HCT116 (cell line): ENCODE measurements around the gene TMEM86B. TPM values are rescaled to one million over a fixed set of nuclear protein-coding genes. Genes with fewer than 3 reads are reported as not detected.

Source experiments
- ATAC-seq: fragments of 200-7000 bp; cut with Tn5 transposase; 2 replicates; pipeline ENCODE4 v1.9.1; 2020; ENCODE audit warnings: mild to moderate bottlenecking, moderate library complexity
- BruUV-seq: library from RNA; stranded (reverse); fragments of 400-500 nt; replicated peaks from 2 replicates; lab custom pipeline; 2021; lab: Mats Ljungman, UMichigan
- CTCF ChIA-PET: fragments of 300-600 bp; sonication (Branson Sonifier 250); formaldehyde crosslinking; loops from one replicate; lab custom pipeline; 2021; ENCODE audit warnings: antibody characterized with exemption; lab: Charles Lee
- POLR2A ChIA-PET: fragments of 300-600, 350-600 bp; sonication (Branson Sonifier 250); formaldehyde crosslinking; loops from one replicate; lab custom pipeline; 2021; ENCODE audit warnings: antibody characterized with exemption; lab: Charles Lee
- RAD21 ChIA-PET, 2 experiments: fragments of 300-600 bp; sonication (Branson Sonifier 250); formaldehyde crosslinking; loops; one replicate each; lab custom pipeline; 2023; ENCODE audit warnings: low total read pairs in 2 of 2; ENCODE audit not compliant: uncharacterized antibody in 2 of 2, unreplicated experiment in 2 of 2, low non-redundant PET in 1 of 2; lab: Charles Lee
- DNase-seq: peaks from one replicate; pipeline ENCODE4 v3.0.0-alpha.2; 2010; ENCODE audit warnings: low read depth, low spot score
- H2AFZ ChIP-seq: fragments of 200-600 bp; shearing (Covaris generic), sonication (generic); 2 replicates; pipeline ENCODE4 v1.6.1; 2017; ENCODE audit warnings: low read depth, mixed run types, mixed read lengths, antibody characterized with exemption, low read length; ENCODE audit not compliant: poor library complexity, severe bottlenecking
- H3K27ac ChIP-seq: 2 replicates; pipeline ENCODE4 v1.5.1; 2012; ENCODE audit warnings: low read depth, low read length
- H3K27me3 ChIP-seq: fragments of 200-600 bp; sonication (generic); 2 replicates; pipeline ENCODE4 v1.6.1; 2016; ENCODE audit warnings: mixed run types, low read length, mixed read lengths; ENCODE audit not compliant: insufficient read depth
- H3K36me3 ChIP-seq, 2 experiments: fragments of 200-500 bp in 1 of 2; fragments of 200-600 bp in 1 of 2; sonication (Bioruptor generic) in 1 of 2; sonication (generic) in 1 of 2; 2 replicates each; pipeline versions ENCODE4 v1.5.1 to v1.6.1; 2014 to 2016; ENCODE audit warnings: low read length in 2 of 2, inconsistent platforms in 1 of 2, mixed read lengths in 1 of 2, mixed run types in 1 of 2; ENCODE audit not compliant: insufficient read depth in 2 of 2, control insufficient read depth in 1 of 2
- H3K4me1 ChIP-seq, 2 experiments: fragments of 200-600 bp in 1 of 2; sonication (generic) in 1 of 2; 2 replicates each; pipeline versions ENCODE4 v1.5.1 to v1.6.1; 2012 to 2017; ENCODE audit warnings: low read length in 2 of 2, inconsistent platforms in 1 of 2, mild to moderate bottlenecking in 1 of 2, mixed read lengths in 1 of 2, mixed run types in 1 of 2, moderate library complexity in 1 of 2; ENCODE audit not compliant: insufficient read depth in 2 of 2, control insufficient read depth in 1 of 2
- H3K4me2 ChIP-seq: fragments of 200-600 bp; sonication (generic); 2 replicates; pipeline ENCODE4 v1.6.1; 2017; ENCODE audit warnings: mixed run types, low read length, mixed read lengths
- H3K4me3 ChIP-seq, 2 experiments: fragments of 200-600 bp in 1 of 2; sonication (generic) in 1 of 2; replicated peaks in 1 of 2; 2 replicates each; pipeline ENCODE4 v1.5.1; 2011 to 2016; ENCODE audit warnings: low read length in 2 of 2, control low read depth in 1 of 2, low read depth in 1 of 2, mild to moderate bottlenecking in 1 of 2, mixed read lengths in 1 of 2, mixed run types in 1 of 2
- H3K79me2 ChIP-seq: fragments of 200-600 bp; sonication (generic); 2 replicates; pipeline ENCODE4 v1.6.1; 2017; ENCODE audit warnings: mild to moderate bottlenecking, mixed run types, low read length, moderate library complexity, mixed read lengths; ENCODE audit not compliant: insufficient read depth
- H3K9ac ChIP-seq: fragments of 200-600 bp; sonication (generic); 2 replicates; pipeline ENCODE4 v1.6.1; 2016; ENCODE audit warnings: low read length, mixed read lengths
- H3K9me2 ChIP-seq: fragments of 200-600 bp; sonication (generic), shearing (Covaris generic); 2 replicates; pipeline ENCODE4 v1.6.1; 2017; ENCODE audit warnings: mixed run types, mild to moderate bottlenecking, moderate library complexity; ENCODE audit not compliant: insufficient read depth
- H3K9me3 ChIP-seq, 2 experiments: fragments of 200-500 bp in 1 of 2; fragments of 200-600 bp in 1 of 2; sonication (Bioruptor generic) in 1 of 2; sonication (generic) in 1 of 2; 2 replicates each; pipeline ENCODE4 v1.6.1; 2014 to 2017; ENCODE audit warnings: low read length in 2 of 2, mixed read lengths in 2 of 2, inconsistent platforms in 1 of 2, low read depth in 1 of 2, mild to moderate bottlenecking in 1 of 2, mixed run types in 1 of 2, moderate library complexity in 1 of 2; ENCODE audit not compliant: control insufficient read depth in 1 of 2, insufficient read depth in 1 of 2
- H4K20me1 ChIP-seq: fragments of 200-600 bp; sonication (generic), shearing (Covaris generic); 2 replicates; pipeline ENCODE4 v1.6.1; 2017; ENCODE audit warnings: mixed run types, mild to moderate bottlenecking, moderate library complexity; ENCODE audit not compliant: insufficient read depth
- CBX3 ChIP-seq: IDR thresholded peaks from 2 replicates; pipeline ENCODE4 v1.6.1; 2012; ENCODE audit warnings: low read depth
- CEBPB ChIP-seq: IDR thresholded peaks from 2 replicates; pipeline ENCODE4 v1.6.1; 2012; ENCODE audit warnings: low read depth
- EZH2 ChIP-seq: fragments of 200-600 bp; sonication (generic); IDR thresholded peaks from 2 replicates; pipeline ENCODE4 v1.6.1; 2017; ENCODE audit warnings: antibody characterized with exemption, mixed run types
- FOSL1 ChIP-seq: IDR thresholded peaks from 2 replicates; pipeline ENCODE4 v1.6.1; 2012; ENCODE audit warnings: low read depth
- JUND ChIP-seq: IDR thresholded peaks from 2 replicates; pipeline ENCODE4 v1.6.1; 2012
- MAX ChIP-seq: IDR thresholded peaks from 2 replicates; pipeline ENCODE4 v1.6.1; 2012
- POLR2AphosphoS5 ChIP-seq: IDR thresholded peaks from 2 replicates; pipeline ENCODE4 v1.6.1; 2011; ENCODE audit warnings: mild to moderate bottlenecking, low read depth, low read length, moderate library complexity
- RAD21 ChIP-seq: IDR thresholded peaks from 2 replicates; pipeline ENCODE4 v1.6.1; 2012; ENCODE audit warnings: low read depth, mild to moderate bottlenecking
- SIN3A ChIP-seq: IDR thresholded peaks from 2 replicates; pipeline ENCODE4 v1.6.1; 2012; ENCODE audit warnings: low read depth
- SP1 ChIP-seq: IDR thresholded peaks from 2 replicates; pipeline ENCODE4 v1.6.1; 2012; ENCODE audit warnings: low read depth
- SRF ChIP-seq: IDR thresholded peaks from 2 replicates; pipeline ENCODE4 v1.6.1; 2012; ENCODE audit warnings: low read depth
- TCF7L2 ChIP-seq: IDR thresholded peaks from 2 replicates; pipeline ENCODE4 v1.7.0; 2011; ENCODE audit warnings: borderline replicate concordance, inconsistent platforms; ENCODE audit not compliant: insufficient read depth, insufficient read length; ENCODE audit errors: extremely low read depth
- ZBTB33 ChIP-seq: IDR thresholded peaks from 2 replicates; pipeline ENCODE4 v1.6.1; 2011; ENCODE audit warnings: mild to moderate bottlenecking, low read length, moderate library complexity; ENCODE audit not compliant: insufficient replicate concordance; ENCODE audit errors: extremely low read depth
- intact Hi-C: fragments of 100-400 bp; cut with micrococcal nuclease; formaldehyde crosslinking; loops from 2 replicates; pipeline ENCODE4 v1.10.0; 2022
- total RNA-seq: library from RNA; stranded (reverse); gene quantifications from one replicate; pipeline ENCODE4 v1.2.1, GENCODE V29; 2021; ENCODE audit not compliant: unreplicated experiment

TMEM86B gene
- total RNA-seq, 1 experiment from 2014 or later, result 10.6 TPM

GRCh38 chr19:55212447-55212846 is 16.1 kb downstream of the TMEM86B start (continued):
- TF ChIP-seq TCF7L2 (no peak), EZH2 (no peak)

GRCh38 chr19:55209693-55210472 is 18.7 kb downstream of the TMEM86B start:
- ChIA-PET POLR2A (interaction anchor here (1.1 to 2.3 kb wide), 7 partner anchors 20 to 129 kb away, joined by 3 to 7 read pairs (median 5); partner anchors contain the start of genes KMT5C, PPP6R1 and SYT5), CTCF (interaction anchor here (1.3 kb wide), 1 partner anchor 21 kb away, joined by 3 read pairs; no protein-coding TSS in a partner anchor), RAD21 (interaction anchor here (0.6 kb wide), 2 partner anchors 53 to 113 kb away, joined by 4 to 7 read pairs; no protein-coding TSS in a partner anchor)
- BruUV-seq, result no TSS peak
- no peaks in the 10 kb centered on the region for H3K27me3 ChIP-seq
- TF ChIP-seq POLR2AphosphoS5, result peak; percentile 53; the same call in 1 of the 2 replicates
- TF ChIP-seq ZBTB33, result peak; percentile 50
- peak; percentile 86 for TF ChIP-seq FOSL1
- TF ChIP-seq CBX3, result peak; percentile 77
- peak; percentile 62 for TF ChIP-seq MAX
- TF ChIP-seq JUND, result peak; percentile 88
- peak; percentile 81 for TF ChIP-seq SIN3A
- no peak for TF ChIP-seq CEBPB
- no peak for TF ChIP-seq SRF
- no peak for TF ChIP-seq TCF7L2
- TF ChIP-seq RAD21, result no peak
- peak; percentile 89 for TF ChIP-seq SP1
- H3K9ac ChIP-seq, result peak overlapping the region; percentile 38
- H3K79me2 ChIP-seq, result no peaks in the 10 kb centered on the region
- H3K9me3 ChIP-seq, result no peaks in the 10 kb centered on the region
- ATAC-seq, result peak; percentile 46
- H3K27ac ChIP-seq, result peak overlapping the region; percentile 85
- H3K4me3 ChIP-seq, result 0 out of 4 replicates have a peak overlapping the region, but pooled peaks of 1 of the 2 experiments have one; percentile 23
- no peaks in the 10 kb centered on the region for H3K36me3 ChIP-seq
- intact Hi-C loops, result loop anchor here (10.0 kb wide), 1 partner anchor 235 kb away; the partner anchor contains the start of gene SHISA7
- H3K4me1 ChIP-seq, result peaks cover 38 to 63% of the 10 kb centered on the region in 2 experiments
- peak; percentile 88 for DNase-seq
- no peaks in the 10 kb centered on the region for H4K20me1 ChIP-seq
- no peaks in the 10 kb centered on the region for H3K9me2 ChIP-seq
- H3K4me2 ChIP-seq, result peak overlapping the region; percentile 62
- H2AFZ ChIP-seq, result no peak overlapping the region
